Endothelial cell of umbilical vein (primary cell): ENCODE results near the gene AJAP1. TPM values are rescaled to one million over a fixed set of nuclear protein-coding genes. Genes with fewer than 3 reads are reported as not detected.

Source experiments
- BruUV-seq: library from RNA; stranded (reverse); fragments of 400-500 nt; replicated peaks from 2 replicates; lab custom pipeline; 2021; lab: Mats Ljungman, UMichigan
- CTCF ChIA-PET: fragments of 300-600, 350-600 bp; sonication (Branson Sonifier 250); formaldehyde crosslinking; loops from one replicate; lab custom pipeline; 2021; ENCODE audit warnings: antibody characterized with exemption, inconsistent platforms; lab: Charles Lee
- POLR2A ChIA-PET: fragments of 300-600, 350-600 bp; sonication (Branson Sonifier 250); formaldehyde crosslinking; loops from one replicate; lab custom pipeline; 2021; ENCODE audit warnings: antibody characterized with exemption, inconsistent platforms; lab: Charles Lee
- DNase-seq: peaks from one replicate; pipeline ENCODE4 v3.0.0-alpha.2; 2011; ENCODE audit warnings: low read depth, low spot score
- FAIRE-seq: peaks from 2 replicates; lab custom pipeline; 2011; peaks lifted over from hg19 to GRCh38; lab: Jason Lieb, UNC
- H2AFZ ChIP-seq: 2 replicates; pipeline ENCODE4 v1.6.0; 2012; ENCODE audit warnings: low read depth, low read length, control low read depth, inconsistent platforms
- H3K27ac ChIP-seq: 2 replicates; pipeline ENCODE4 v1.5.1; 2011; ENCODE audit warnings: low read depth, mild to moderate bottlenecking, control low read depth, low read length, moderate library complexity; ENCODE audit not compliant: insufficient read depth
- H3K27me3 ChIP-seq, 2 experiments: 2 replicates each; pipeline versions ENCODE4 v1.6.0 to v1.6.1; 2011; ENCODE audit warnings: low read length in 2 of 2, mixed read lengths in 1 of 2; ENCODE audit not compliant: control insufficient read depth in 2 of 2, insufficient read depth in 2 of 2
- H3K36me3 ChIP-seq, 2 experiments: 2 replicates in 1 of 2; 3 replicates in 1 of 2; pipeline ENCODE4 v1.5.1; 2011; ENCODE audit warnings: low read length in 2 of 2, mild to moderate bottlenecking in 1 of 2, moderate library complexity in 1 of 2; ENCODE audit not compliant: control insufficient read depth in 2 of 2, insufficient read depth in 2 of 2; ENCODE audit errors: extremely low read depth in 1 of 2
- H3K4me1 ChIP-seq: 3 replicates; pipeline ENCODE4 v1.5.1; 2011; ENCODE audit warnings: mild to moderate bottlenecking, low read length; ENCODE audit not compliant: control insufficient read depth, insufficient read depth; ENCODE audit errors: extremely low read depth
- H3K4me2 ChIP-seq: 2 replicates; pipeline ENCODE4 v1.6.1; 2011; ENCODE audit warnings: low read length, control low read depth, mixed read lengths; ENCODE audit not compliant: insufficient read depth
- H3K4me3 ChIP-seq, 3 experiments: fragments of 200-600 bp in 1 of 3; sonication (generic), shearing (Covaris generic) in 1 of 3; replicated peaks in 1 of 3; 2 replicates each; pipeline ENCODE4 v1.5.1; 2011 to 2016; ENCODE audit warnings: control low read depth in 3 of 3, low read length in 3 of 3, mild to moderate bottlenecking in 2 of 3, inconsistent platforms in 1 of 3, low read depth in 1 of 3, moderate library complexity in 1 of 3; ENCODE audit not compliant: insufficient read depth in 1 of 3
- H3K79me2 ChIP-seq: 2 replicates; pipeline ENCODE4 v1.6.0; 2012; ENCODE audit warnings: low read length, inconsistent platforms; ENCODE audit not compliant: control insufficient read depth, insufficient read depth
- H3K9ac ChIP-seq: replicated peaks from 2 replicates; pipeline ENCODE3; 2011; ENCODE audit warnings: low read length, control low read depth; ENCODE audit not compliant: insufficient read depth; ENCODE audit errors: extremely low read depth
- H3K9me1 ChIP-seq: replicated peaks from 3 replicates; pipeline ENCODE4 v1.6.0; 2011; ENCODE audit warnings: mild to moderate bottlenecking, low read length; ENCODE audit not compliant: control insufficient read depth, insufficient read depth; ENCODE audit errors: extremely low read depth
- H3K9me3 ChIP-seq: replicated peaks from 2 replicates; pipeline ENCODE4 v1.5.1; 2012; ENCODE audit warnings: low read length, inconsistent platforms; ENCODE audit not compliant: control insufficient read depth, insufficient read depth
- H4K20me1 ChIP-seq: replicated peaks from 2 replicates; pipeline ENCODE3; 2011; ENCODE audit warnings: mild to moderate bottlenecking, low read length; ENCODE audit not compliant: control insufficient read depth, insufficient read depth; ENCODE audit errors: extremely low read depth
- CTCF ChIP-seq, 2 donors: IDR thresholded peaks; 1 replicate in 1 of 2; 2 replicates in 1 of 2; pipeline ENCODE4 v1.5.1; 2011; ENCODE audit warnings: low read length in 2 of 2, mild to moderate bottlenecking in 2 of 2, moderate library complexity in 2 of 2, control low read depth in 1 of 2, inconsistent platforms in 1 of 2, low read depth in 1 of 2; ENCODE audit not compliant: insufficient read depth in 1 of 2; ENCODE audit errors: extremely low read depth in 1 of 2
- EZH2 ChIP-seq: IDR thresholded peaks from 2 replicates; pipeline ENCODE4 v1.6.1; 2012; ENCODE audit warnings: borderline replicate concordance, low read depth, mild to moderate bottlenecking, moderate library complexity, low read length, inconsistent platforms; ENCODE audit not compliant: severe bottlenecking
- FOS ChIP-seq: IDR thresholded peaks from 2 replicates; pipeline ENCODE4 v1.6.1; 2011; ENCODE audit warnings: mild to moderate bottlenecking, low read length, moderate library complexity, borderline replicate concordance; ENCODE audit not compliant: insufficient read depth
- GATA2 ChIP-seq: IDR thresholded peaks from 2 replicates; pipeline ENCODE4 v1.7.0; 2011; ENCODE audit warnings: low read depth, mild to moderate bottlenecking, moderate library complexity, mixed read lengths, low read length; ENCODE audit not compliant: insufficient read length, insufficient read depth
- JUN ChIP-seq: IDR thresholded peaks from 2 replicates; pipeline ENCODE4 v1.6.1; 2011; ENCODE audit warnings: borderline replicate concordance, low read depth; ENCODE audit not compliant: insufficient read length, insufficient read depth
- MAX ChIP-seq: IDR thresholded peaks from 2 replicates; pipeline ENCODE4 v1.6.1; 2011; ENCODE audit not compliant: insufficient read depth, insufficient read length
- MYC ChIP-seq: IDR thresholded peaks from one replicate; pipeline ENCODE4 v1.6.1; 2011; ENCODE audit warnings: mild to moderate bottlenecking, low read depth, low read length
- POLR2A ChIP-seq: IDR thresholded peaks from 2 replicates; pipeline ENCODE4 v1.6.1; 2012; ENCODE audit warnings: low read depth, mild to moderate bottlenecking, control low read depth, low read length
- POLR2AphosphoS5 ChIP-seq: IDR thresholded peaks from 2 replicates; pipeline ENCODE4 v1.6.1; 2012; ENCODE audit warnings: low read depth, mild to moderate bottlenecking, control low read depth, low read length, moderate library complexity; ENCODE audit not compliant: insufficient read depth
- dilution Hi-C: fragments of 300-500 bp; cut with MboI; formaldehyde crosslinking; loops from one replicate; pipeline ENCODE4 v1.15.0; 2019; ENCODE audit warnings: low sequenced_read_pairs; ENCODE audit not compliant: extremely low pct_ligation_motif_present
- intact Hi-C: fragments of 100-400 bp; cut with micrococcal nuclease; formaldehyde crosslinking; loops from one replicate; pipeline ENCODE4 v1.10.0; 2022
- polyA plus RNA-seq, 4 experiments: library from polyadenylated mRNA; depleted of rRNA in 3 of 4; stranded (reverse) in 3 of 4; unstranded in 1 of 4; fragments of >200 nt; gene quantifications; 2 replicates each; pipeline versions ENCODE4 v1.2.1 to v1.2.3, GENCODE V29; 2011 to 2012; ENCODE audit warnings: missing spikeins in 1 of 4
- total RNA-seq: library from RNA; stranded (reverse); gene quantifications from 2 replicates; pipeline ENCODE4 v1.2.3, GENCODE V29; 2021

The AJAP1 gene
- total and polyA plus RNA-seq, 2 donors (not counting 3 experiments of a cell fraction or from before 2014, with no cell fraction given): not detected

- H3K9me3 ChIP-seq: no peaks in the 10 kb centered on the region
- no peaks in the 10 kb centered on the region for H3K9me1 ChIP-seq
- intact Hi-C loops (no loop called here), dilution Hi-C loops (no loop called here)
- H3K36me3 ChIP-seq: no peaks in the 10 kb centered on the region
- ChIA-PET CTCF (no interaction called here), POLR2A (no interaction called here)
- H3K4me1 ChIP-seq: no peaks in the 10 kb centered on the region
- no peak for FAIRE-seq
- no peak overlapping the region for H3K4me3 ChIP-seq
- no peaks in the 10 kb centered on the region for H3K79me2 ChIP-seq
- H3K9ac ChIP-seq: no peak overlapping the region
- no peak overlapping the region for H3K4me2 ChIP-seq
- no peak overlapping the region for H2AFZ ChIP-seq
- no peaks in the 10 kb centered on the region for H4K20me1 ChIP-seq
- H3K27ac ChIP-seq: no peak overlapping the region
- no TSS peak for BruUV-seq
- TF ChIP-seq JUN (no peak), CTCF (IDR thresholded peaks at IDR 0.05; ENCODE audit: extremely low read depth in 1 of 2, insufficient read depth in 1 of 2, low read depth in 1 of 2, low read length in 2 of 2) (no peak), MAX (no peak), POLR2A (no peak), EZH2 (no peak), MYC (no peak), FOS (no peak), GATA2 (no peak), POLR2AphosphoS5 (no peak)
- H3K27me3 ChIP-seq: no peaks in the 10 kb centered on the region
- no peak for DNase-seq
Observed at GRCh38 chr1:4634793-4635406, 19.5 kb upstream of the AJAP1 start.
